K562 (cell line): ENCODE measurements around the gene OPA1. TPM values are rescaled to one million over a fixed set of nuclear protein-coding genes. Genes with fewer than 3 reads are reported as not detected.

Experiments
- DMBX1 ChIP-seq: fragments of 250-450 bp; sonication (Bioruptor Pico); IDR thresholded peaks from 2 replicates; pipeline ENCODE4 v1.8.0; 2022; ENCODE audit warnings: inconsistent platforms, mild to moderate bottlenecking, moderate library complexity, borderline replicate concordance
- E2F1 ChIP-seq: sonication (generic); formaldehyde crosslinking; IDR thresholded peaks from 2 replicates; pipeline ENCODE4 v1.8.1; 2023; ENCODE audit warnings: mild to moderate bottlenecking, missing genetic modification reagents, moderate library complexity
- E2F4 ChIP-seq: sonication (generic); formaldehyde crosslinking; IDR thresholded peaks from 2 replicates; pipeline ENCODE4 v1.8.0; 2022; ENCODE audit warnings: mild to moderate bottlenecking, low read depth, missing genetic modification reagents
- ELF4 ChIP-seq: fragments of 450-650 bp; formaldehyde crosslinking; IDR thresholded peaks from 2 replicates; pipeline ENCODE4 v1.4.0; 2022; ENCODE audit warnings: missing genetic modification characterization
- ERF ChIP-seq: fragments of 450-650 bp; formaldehyde crosslinking; IDR thresholded peaks from 2 replicates; pipeline ENCODE4 v1.4.0; 2020; ENCODE audit warnings: mild to moderate bottlenecking, mixed read lengths
- ETS1 ChIP-seq: conservative IDR thresholded peaks from 2 replicates; pipeline ENCODE4 v1.6.1; 2011; ENCODE audit warnings: low read depth, mild to moderate bottlenecking, low read length; ENCODE audit not compliant: control insufficient read depth
- ETV5 ChIP-seq: sonication (generic); formaldehyde crosslinking; IDR thresholded peaks from 2 replicates; pipeline ENCODE4 v1.4.0; 2020; ENCODE audit warnings: low read depth, mild to moderate bottlenecking, missing genetic modification reagents
- FUS ChIP-seq: fragments of 200-400 bp; formaldehyde crosslinking; optimal IDR thresholded peaks from 2 replicates; pipeline ENCODE3; 2017; ENCODE audit warnings: low read depth, low read length
- NKRF ChIP-seq: fragments of 450-650 bp; IDR thresholded peaks from 2 replicates; pipeline ENCODE4 v1.6.1; 2016; ENCODE audit warnings: borderline replicate concordance
- RB1 ChIP-seq: fragments of 450-650 bp; IDR thresholded peaks from 2 replicates; pipeline ENCODE4 v1.6.1; 2017; ENCODE audit warnings: low read depth, mild to moderate bottlenecking
- RBM17 ChIP-seq: fragments of 200-400 bp; formaldehyde crosslinking; IDR thresholded peaks from 2 replicates; pipeline ENCODE4 v1.6.1; 2017; ENCODE audit warnings: low read depth, mild to moderate bottlenecking, low read length, borderline replicate concordance
- RNF2 ChIP-seq: sonication (generic); IDR thresholded peaks from 2 replicates; pipeline ENCODE4 v1.6.1; 2016
- STAG1 ChIP-seq: sonication (generic); formaldehyde crosslinking; IDR thresholded peaks from 2 replicates; pipeline ENCODE4 v1.5.0; 2020; ENCODE audit warnings: missing genetic modification reagents, borderline replicate concordance
- THRB ChIP-seq: fragments of 450-650 bp; formaldehyde crosslinking; conservative IDR thresholded peaks from 2 replicates; pipeline ENCODE4 v1.4.0; 2022; ENCODE audit warnings: mild to moderate bottlenecking, missing genetic modification characterization
- ZNF175 ChIP-seq: fragments of 200-800 bp; sonication (Bioruptor generic); IDR thresholded peaks from 2 replicates; pipeline ENCODE4 v1.6.1; 2016; ENCODE audit warnings: low read depth, mild to moderate bottlenecking, missing genetic modification characterization, missing compliant biosample characterization
- ZNF212 ChIP-seq: fragments of 450-650 bp; formaldehyde crosslinking; IDR thresholded peaks from 2 replicates; pipeline ENCODE4 v1.4.0; 2020; ENCODE audit warnings: mild to moderate bottlenecking
- ZNF232 ChIP-seq: sonication (generic); formaldehyde crosslinking; IDR thresholded peaks from 2 replicates; pipeline ENCODE4 v1.8.0; 2022; ENCODE audit warnings: mild to moderate bottlenecking, missing genetic modification reagents
- ZNF253 ChIP-seq: fragments of 250-450 bp; sonication (Bioruptor Pico); conservative IDR thresholded peaks from 2 replicates; pipeline ENCODE4 v1.6.1; 2021; ENCODE audit warnings: mild to moderate bottlenecking
- ZNF431 ChIP-seq: sonication (generic); formaldehyde crosslinking; IDR thresholded peaks from 2 replicates; pipeline ENCODE4 v1.8.0; 2022; ENCODE audit warnings: mild to moderate bottlenecking, missing genetic modification reagents
- ZNF584 ChIP-seq: fragments of 200-800 bp; sonication (Bioruptor generic); IDR thresholded peaks from 2 replicates; pipeline ENCODE4 v1.6.1; 2016; ENCODE audit warnings: low read depth, mild to moderate bottlenecking, missing genetic modification characterization, missing compliant biosample characterization
- ZNF668 ChIP-seq: fragments of 250-450 bp; sonication (Bioruptor Pico); IDR thresholded peaks from 2 replicates; pipeline ENCODE4 v1.8.0; 2022; ENCODE audit warnings: mild to moderate bottlenecking, inconsistent platforms
- polyA plus RNA-seq, 8 experiments: library from polyadenylated mRNA; depleted of rRNA in 4 of 8; stranded (reverse) in 5 of 8; unstranded in 3 of 8; fragments of >200 nt; fragmentation: Nextera tagmentation in 2 of 8; fragmentation: Illumina TruSeq in 1 of 8; extraction: Ambion mirVana in 2 of 8; extraction: Trizol in 1 of 8; gene quantifications; 2 replicates each; pipeline versions ENCODE4 v1.2.1 to v1.2.3, GENCODE V29; 2011 to 2014; ENCODE audit warnings: inconsistent platforms in 1 of 8, missing spikeins in 1 of 8
- total RNA-seq, 7 experiments: library from RNA; depleted of rRNA in 6 of 7; stranded (reverse); fragments of >200 nt in 6 of 7; fragmentation: Illumina TruSeq in 2 of 7; extraction: Trizol in 2 of 7; gene quantifications; 2 replicates each; pipeline versions ENCODE4 v1.2.1 to v1.2.3, GENCODE V29; 2011 to 2021; ENCODE audit warnings: low replicate concordance in 1 of 7

The OPA1 gene
- total and polyA plus RNA-seq, 9 of the 15 experiments (the other 6 are each of a cell fraction or from before 2014, with no cell fraction given): 19.7 to 127 (median 94.7) TPM

GRCh38 chr3:193592841-193593667 lies at the start of gene OPA1 (continued):
- peak; percentile 79 for TF ChIP-seq ELF4 (CRISPR knock-in tag)
- no peak; the same call in 1 of the 2 replicates for TF ChIP-seq ZNF431 (CRISPR knock-in tag)
- peak; percentile 87 for TF ChIP-seq E2F1 (CRISPR knock-in tag)
- TF ChIP-seq ETS1: peak; percentile 86
- TF ChIP-seq ETV5 (CRISPR knock-in tag): peak; percentile 86
- peak; percentile 63; the same call in 1 of the 2 replicates for TF ChIP-seq NKRF
- no peak for TF ChIP-seq ZNF232 (CRISPR knock-in tag)
- TF ChIP-seq ZNF212 (CRISPR knock-in tag): no peak; the same call in 1 of the 2 replicates
- TF ChIP-seq RBM17: no peak
- TF ChIP-seq ZNF584 (CRISPR knock-in tag): 0 out of 2 replicates have a peak, but pooled peaks have one; percentile 40
- TF ChIP-seq RNF2: peak; percentile 78
- TF ChIP-seq RB1: peak; percentile 65; the same call in 1 of the 2 replicates
- TF ChIP-seq FUS: no peak
- TF ChIP-seq STAG1 (CRISPR knock-in tag): no peak
- TF ChIP-seq ZNF175 (CRISPR knock-in tag): peak; percentile 50; the same call in 1 of the 2 replicates
- 0 out of 2 replicates have a peak, but pooled peaks have one; percentile 19 for TF ChIP-seq DMBX1 (CRISPR knock-in tag)
- no peak for TF ChIP-seq E2F4
- peak; percentile 61; the same call in 1 of the 2 replicates for TF ChIP-seq ERF (CRISPR knock-in tag)
- TF ChIP-seq ZNF253: no peak
- no peak for TF ChIP-seq THRB (CRISPR knock-in tag)
- no peak for TF ChIP-seq ZNF668
